Nephron progenitor cell (in vitro differentiated cells): ENCODE results near the gene SLC16A4.

Experiments used
- DNase-seq: peaks from one replicate; pipeline ENCODE4 v3.0.0; 2021
- H3K27ac Mint-ChIP-seq: 2 replicates; pipeline ENCODE4 v1.8.0; 2021; ENCODE audit warnings: mild to moderate bottlenecking, moderate library complexity, mixed read lengths
- H3K27me3 Mint-ChIP-seq: 2 replicates; pipeline ENCODE4 v1.8.0; 2021; ENCODE audit warnings: mild to moderate bottlenecking, low read depth, mixed read lengths; ENCODE audit not compliant: poor library complexity
- H3K36me3 Mint-ChIP-seq: 2 replicates; pipeline ENCODE4 v1.8.0; 2021; ENCODE audit warnings: low read depth, mixed read lengths
- H3K4me1 Mint-ChIP-seq: 2 replicates; pipeline ENCODE4 v1.8.0; 2021; ENCODE audit warnings: mixed read lengths
- H3K4me3 Mint-ChIP-seq: 2 replicates; pipeline ENCODE4 v1.8.0; 2021; ENCODE audit warnings: mild to moderate bottlenecking, moderate library complexity, mixed read lengths
- H3K9me3 Mint-ChIP-seq: 2 replicates; pipeline ENCODE4 v1.8.0; 2021; ENCODE audit warnings: mild to moderate bottlenecking, moderate library complexity, mixed read lengths
- TF ChIP-seq, protein P1 (sequence below): fragments of 200-600 bp; sonication (generic); IDR thresholded peaks from 2 replicates; pipeline ENCODE4 v1.5.0; 2021; ENCODE audit warnings: antibody characterized with exemption

SLC16A4 gene

GRCh38 chr1:110387048-110387754 is 3.6 kb downstream of the SLC16A4 start:
- TF ChIP-seq, protein P1, sequence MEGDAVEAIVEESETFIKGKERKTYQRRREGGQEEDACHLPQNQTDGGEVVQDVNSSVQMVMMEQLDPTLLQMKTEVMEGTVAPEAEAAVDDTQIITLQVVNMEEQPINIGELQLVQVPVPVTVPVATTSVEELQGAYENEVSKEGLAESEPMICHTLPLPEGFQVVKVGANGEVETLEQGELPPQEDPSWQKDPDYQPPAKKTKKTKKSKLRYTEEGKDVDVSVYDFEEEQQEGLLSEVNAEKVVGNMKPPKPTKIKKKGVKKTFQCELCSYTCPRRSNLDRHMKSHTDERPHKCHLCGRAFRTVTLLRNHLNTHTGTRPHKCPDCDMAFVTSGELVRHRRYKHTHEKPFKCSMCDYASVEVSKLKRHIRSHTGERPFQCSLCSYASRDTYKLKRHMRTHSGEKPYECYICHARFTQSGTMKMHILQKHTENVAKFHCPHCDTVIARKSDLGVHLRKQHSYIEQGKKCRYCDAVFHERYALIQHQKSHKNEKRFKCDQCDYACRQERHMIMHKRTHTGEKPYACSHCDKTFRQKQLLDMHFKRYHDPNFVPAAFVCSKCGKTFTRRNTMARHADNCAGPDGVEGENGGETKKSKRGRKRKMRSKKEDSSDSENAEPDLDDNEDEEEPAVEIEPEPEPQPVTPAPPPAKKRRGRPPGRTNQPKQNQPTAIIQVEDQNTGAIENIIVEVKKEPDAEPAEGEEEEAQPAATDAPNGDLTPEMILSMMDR, result no peak
- Mint-ChIP-seq H3K9me3 (no peaks in the 10 kb centered on the region), H3K27me3 (no peaks in the 10 kb centered on the region), H3K36me3 (no peaks in the 10 kb centered on the region), H3K27ac (no peak overlapping the region), H3K4me1 (peaks cover 23% of the 10 kb centered on the region), H3K4me3 (no peak overlapping the region)
- DNase-seq, result no peak

DNA sequence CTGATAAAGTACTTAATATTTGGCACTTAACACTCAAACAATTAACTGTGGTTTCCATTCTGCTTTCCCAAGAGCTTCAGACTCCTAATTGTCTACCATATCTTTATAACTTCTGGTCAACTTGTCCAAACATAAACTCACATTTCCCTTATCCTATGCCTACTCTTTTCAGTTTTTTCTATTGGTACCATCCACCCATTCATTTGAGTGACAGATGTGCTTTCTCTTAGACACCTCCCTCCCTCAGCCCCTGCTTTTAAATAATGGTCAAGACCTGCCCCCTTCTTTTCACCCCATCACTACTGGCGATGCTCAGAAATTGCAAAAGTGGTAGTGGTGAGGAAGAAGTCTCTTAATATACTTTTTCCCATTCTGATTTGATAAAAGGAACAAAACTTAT is 5.5 kb downstream of the SLC16A4 start:
- Mint-ChIP-seq H3K4me1 (peaks cover 10% of the 10 kb centered on the region), H3K27ac (no peak overlapping the region), H3K36me3 (peaks cover 14% of the 10 kb centered on the region), H3K27me3 (no peaks in the 10 kb centered on the region), H3K9me3 (no peaks in the 10 kb centered on the region), H3K4me3 (no peak overlapping the region)
- TF ChIP-seq, protein P1, result no peak
- no peak for DNase-seq

DNA sequence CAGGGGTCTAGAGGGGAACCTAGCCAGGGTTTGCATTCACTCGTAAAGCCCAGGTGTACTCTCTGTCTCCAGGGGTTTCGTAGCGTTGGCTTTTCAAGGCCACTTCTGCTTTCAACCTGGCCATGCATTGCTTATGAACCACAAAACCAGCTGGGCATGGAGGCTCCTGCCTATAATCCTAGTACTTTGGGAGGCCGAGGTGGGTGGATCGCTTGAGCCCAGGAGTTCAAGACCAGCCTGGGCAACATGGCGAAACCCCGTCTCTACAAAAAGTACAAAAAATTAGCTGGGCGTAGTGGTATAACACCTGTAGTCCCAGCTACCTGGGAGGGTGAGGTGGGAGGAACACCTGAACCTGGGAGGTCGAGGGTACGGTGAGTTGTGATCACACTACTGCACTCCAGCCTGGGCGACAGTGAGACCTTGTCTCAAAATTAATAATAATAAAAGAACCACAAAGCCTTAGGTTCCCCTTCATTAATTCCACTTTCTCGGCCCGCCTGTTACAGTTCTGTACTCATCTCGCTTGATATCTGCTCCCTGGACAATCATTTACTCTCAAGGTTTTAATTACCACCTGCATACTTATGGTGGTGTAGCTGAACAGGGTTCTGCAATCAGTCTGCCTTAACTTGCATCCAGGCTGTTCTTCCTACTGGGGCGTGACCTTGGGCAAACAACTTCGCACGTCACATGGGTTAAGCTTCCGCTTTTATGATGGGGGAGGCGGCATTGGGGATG is 6.1 kb downstream of the SLC16A4 start:
- TF ChIP-seq, protein P1, result no peak
- H3K36me3 Mint-ChIP-seq, result peaks cover 19% of the 10 kb centered on the region
- DNase-seq, result no peak
- H3K4me1 Mint-ChIP-seq, result peaks cover 4% of the 10 kb centered on the region
- peaks cover under 1% of the 10 kb centered on the region for H3K27me3 Mint-ChIP-seq
- no peak overlapping the region for H3K4me3 Mint-ChIP-seq
- no peak overlapping the region for H3K27ac Mint-ChIP-seq
- no peaks in the 10 kb centered on the region for H3K9me3 Mint-ChIP-seq

- Mint-ChIP-seq H3K4me3 (no peak overlapping the region), H3K27me3 (peaks cover 3% of the 10 kb centered on the region), H3K4me1 (no peaks in the 10 kb centered on the region), H3K27ac (no peak overlapping the region), H3K36me3 (peaks cover 32% of the 10 kb centered on the region), H3K9me3 (no peaks in the 10 kb centered on the region)
- TF ChIP-seq, protein P1, result no peak
- no peak for DNase-seq
Observed at GRCh38 chr1:110383251-110383990, 7.4 kb downstream of the SLC16A4 start.

GRCh38 chr1:110380672-110381283 is 10.0 kb downstream of the SLC16A4 start:
- H3K9me3 Mint-ChIP-seq, result no peaks in the 10 kb centered on the region
- H3K36me3 Mint-ChIP-seq, result peaks cover 52% of the 10 kb centered on the region
- peaks cover 3% of the 10 kb centered on the region for H3K27me3 Mint-ChIP-seq
- no peaks in the 10 kb centered on the region for H3K4me1 Mint-ChIP-seq
- TF ChIP-seq, protein P1, result no peak
- H3K4me3 Mint-ChIP-seq, result no peak overlapping the region
- no peak for DNase-seq
- no peak overlapping the region for H3K27ac Mint-ChIP-seq
